GM18909 (cell line): Measurements from ENCODE around the gene ANO7.

Experiments
- ATAC-seq: cut with Tn5 transposase; IDR thresholded peaks from one replicate; pipeline ENCODE4 v1.9.1; 2021; ENCODE audit warnings: mild to moderate bottlenecking; ENCODE audit not compliant: unreplicated experiment, poor library complexity

ANO7 gene

DNA sequence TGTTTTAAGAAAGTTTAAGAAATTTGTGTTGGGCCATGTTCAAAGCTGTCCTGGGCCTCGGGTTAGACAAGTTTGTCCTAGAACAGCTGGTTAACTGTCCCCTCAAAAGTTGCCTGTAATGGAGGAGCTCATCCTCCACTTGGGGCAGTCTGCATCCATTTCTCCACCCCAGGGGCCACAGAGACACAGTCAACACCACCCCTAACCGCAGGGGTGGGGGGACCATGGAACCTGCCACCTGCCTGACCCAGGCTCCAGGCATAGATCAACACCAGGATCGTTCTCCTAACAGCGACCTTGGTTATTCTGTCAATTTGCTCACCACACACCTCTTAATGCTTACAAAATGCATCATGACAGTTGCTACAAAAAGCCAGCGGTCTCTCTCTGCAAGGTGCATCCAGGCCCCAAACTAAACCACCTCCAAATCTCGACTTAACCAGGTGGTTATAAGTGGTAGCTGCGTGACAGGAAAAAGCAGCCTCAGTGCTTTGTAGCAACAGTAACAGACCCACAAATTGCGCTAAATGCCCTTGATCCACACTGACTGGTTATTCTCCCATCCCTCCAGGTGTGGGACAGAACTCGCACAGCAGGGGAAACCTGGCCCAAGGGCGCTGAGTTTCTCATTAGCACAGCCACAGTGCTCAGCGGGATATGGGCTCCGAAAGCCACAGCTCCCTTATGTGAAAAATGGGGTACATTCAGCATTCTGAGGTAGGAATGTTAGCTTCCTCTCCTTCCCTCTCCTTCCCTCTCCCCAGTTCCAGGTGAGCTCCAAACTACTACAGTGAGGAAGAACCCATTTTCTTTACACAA is 79.0 kb downstream of the ANO7 start:
- no peak for ATAC-seq

- ATAC-seq = no peak
Measured at GRCh38 chr2:241268306-241268705, 79.8 kb downstream of the ANO7 start.

GRCh38 chr2:241268716-241269445 is 80.4 kb downstream of the ANO7 start:
- ATAC-seq = no peak

DNA sequence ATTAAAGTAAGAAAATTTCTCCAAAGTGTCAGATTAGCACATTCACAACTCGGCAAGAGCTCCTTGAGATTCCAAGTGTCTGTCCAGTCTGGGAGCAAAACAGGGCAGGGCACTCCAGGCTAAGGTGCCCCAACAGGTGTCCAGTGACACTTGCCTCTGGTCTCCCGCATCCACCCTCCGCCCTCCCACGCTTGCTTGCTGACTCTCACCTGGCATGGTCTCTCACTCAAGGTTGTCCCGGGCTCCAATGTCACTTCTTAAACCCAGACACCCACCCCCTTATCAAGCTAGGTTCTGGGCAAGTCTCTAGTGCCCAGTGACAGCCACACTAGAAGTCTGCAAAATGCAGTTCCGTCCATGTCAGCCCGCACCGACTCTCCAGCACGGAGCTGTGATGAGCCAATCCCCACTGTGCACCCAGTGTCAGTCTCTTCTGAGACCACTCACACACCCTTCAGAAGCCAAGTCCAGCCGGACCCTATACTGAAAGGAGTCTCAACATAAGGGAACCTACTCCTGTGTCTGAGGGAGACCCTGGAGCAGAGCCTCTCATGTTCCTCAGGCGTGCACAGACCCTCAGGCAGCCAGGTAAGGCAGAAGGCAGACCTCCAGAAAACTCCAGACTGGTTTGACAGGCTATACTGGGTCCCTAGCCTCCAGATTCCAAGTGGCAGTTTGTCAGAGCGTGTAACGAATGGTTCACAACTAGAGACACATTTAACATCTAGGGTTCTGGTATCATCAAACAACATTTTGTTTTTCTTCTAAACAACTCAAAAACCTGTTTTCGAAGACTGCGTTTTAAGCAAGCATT is 81.4 kb downstream of the ANO7 start:
- ATAC-seq = no peak

DNA sequence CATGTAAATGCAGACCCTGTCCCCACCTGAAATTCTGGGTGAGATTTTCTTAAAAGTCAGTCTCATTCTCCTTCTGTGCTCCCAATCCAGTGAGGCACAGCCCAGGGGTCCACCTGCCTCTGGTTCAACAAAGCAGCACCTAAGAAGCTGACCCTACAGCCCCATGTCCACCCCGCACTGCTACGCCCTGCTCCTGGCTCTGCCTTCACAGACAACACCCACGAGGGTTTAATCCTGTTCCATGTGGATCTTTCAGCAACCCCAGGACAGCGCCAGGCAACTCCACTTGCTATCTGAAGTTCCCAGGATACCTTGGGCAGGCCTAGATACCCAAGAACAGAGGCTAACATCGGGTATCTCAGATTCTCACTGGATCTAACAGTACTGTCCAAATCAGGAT is 82.1 kb downstream of the ANO7 start:
- ATAC-seq = no peak

DNA sequence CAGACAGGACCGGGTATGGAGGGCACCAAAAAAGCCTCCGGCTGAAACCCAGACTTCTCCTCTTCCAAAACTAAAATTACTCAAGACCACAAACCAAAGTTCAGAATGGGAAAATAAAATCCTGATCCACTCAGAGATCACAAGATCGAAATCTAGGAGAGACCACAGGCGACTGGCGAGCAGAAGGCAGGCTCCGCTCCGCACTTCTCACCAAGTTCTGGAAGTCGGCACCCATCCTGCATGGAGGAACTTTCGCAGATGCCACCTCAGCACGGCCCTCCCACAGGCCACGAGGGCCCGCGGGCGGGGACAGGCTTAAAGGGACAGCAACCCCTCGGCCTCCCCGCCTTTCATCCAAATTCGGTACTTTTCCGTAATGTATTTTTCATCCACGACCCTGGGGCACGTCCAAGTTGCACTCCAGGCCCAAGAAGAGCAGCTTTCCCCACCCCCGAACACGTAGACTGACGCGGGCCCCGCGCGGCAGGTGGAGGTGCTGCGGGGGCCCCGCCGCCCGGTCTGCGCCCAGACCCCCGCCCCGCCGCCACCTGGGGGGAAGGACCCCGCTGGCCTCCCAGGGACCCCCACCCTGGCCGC is 83.3 kb downstream of the ANO7 start:
- ATAC-seq = peak; percentile 57

- ATAC-seq = peak; percentile 60
Measured at GRCh38 chr2:241272303-241273209, 84.1 kb downstream of the ANO7 start.

GRCh38 chr2:241273210-241274020 is 84.9 kb downstream of the ANO7 start:
- ATAC-seq = no peak

GRCh38 chr2:241274127-241274526 is 85.7 kb downstream of the ANO7 start:
- ATAC-seq = no peak
